HG03342 (cell line): ENCODE data around the gene DLK2.

Experiments used
- ATAC-seq: cut with Tn5 transposase; IDR thresholded peaks from one replicate; pipeline ENCODE4 v1.9.1; 2021; ENCODE audit warnings: mild to moderate bottlenecking, moderate library complexity; ENCODE audit not compliant: unreplicated experiment

Gene DLK2

GRCh38 chr6:43454290-43454695 lies 1.1 kb downstream of the DLK2 start:
- ATAC-seq = no peak

- no peak for ATAC-seq
Observed at GRCh38 chr6:43453831-43454230, 1.5 kb downstream of the DLK2 start.

GRCh38 chr6:43452896-43453295 lies 2.5 kb downstream of the DLK2 start:
- no peak for ATAC-seq

GRCh38 chr6:43451939-43452338 lies 3.4 kb downstream of the DLK2 start:
- ATAC-seq = no peak

GRCh38 chr6:43451348-43451747 lies 4.0 kb downstream of the DLK2 start:
- no peak for ATAC-seq

DNA sequence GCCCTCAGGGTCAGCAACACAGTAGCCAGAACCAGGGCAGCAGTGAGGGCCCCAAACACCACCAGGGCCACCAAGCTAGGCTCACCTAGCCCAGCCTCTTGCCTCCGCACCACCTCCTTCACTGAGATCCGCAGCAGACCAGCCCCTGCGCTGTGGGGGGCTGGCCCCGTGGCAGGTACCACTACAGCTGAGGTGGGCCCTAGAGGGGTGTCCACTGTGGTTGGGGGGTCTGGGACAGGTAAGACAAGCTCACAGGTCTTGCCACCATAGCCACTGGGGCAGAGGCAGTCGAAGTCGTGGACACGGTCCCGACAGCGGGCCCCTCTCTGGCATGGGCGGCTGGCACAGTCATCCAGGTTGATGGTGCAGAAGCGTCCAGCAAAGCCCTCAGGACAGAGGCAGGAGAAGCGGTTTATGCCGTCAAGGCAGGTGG lies 4.6 kb downstream of the DLK2 start:
- no peak for ATAC-seq

GRCh38 chr6:43448916-43449315 lies 6.4 kb downstream of the DLK2 start:
- ATAC-seq = no peak

DNA sequence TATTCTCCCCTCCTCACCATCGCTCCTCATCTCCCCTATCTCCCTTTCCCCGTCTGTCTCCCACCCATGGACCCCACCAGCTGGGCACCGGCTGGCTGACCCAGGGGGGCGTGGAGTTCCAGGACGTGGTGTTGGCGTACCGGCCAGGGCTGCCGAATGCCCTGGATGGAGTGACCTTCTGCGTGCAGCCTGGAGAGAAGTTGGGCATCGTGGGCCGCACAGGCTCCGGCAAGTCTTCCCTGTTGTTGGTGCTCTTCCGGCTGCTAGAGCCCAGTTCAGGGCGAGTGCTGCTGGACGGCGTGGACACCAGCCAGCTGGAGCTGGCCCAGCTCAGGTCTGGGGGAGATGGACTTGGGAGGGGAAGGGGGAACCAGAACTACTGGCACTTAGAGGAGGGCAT lies 7.7 kb downstream of the DLK2 start:
- no peak for ATAC-seq

GRCh38 chr6:43445576-43445975 lies 9.8 kb downstream of the DLK2 start:
- no peak for ATAC-seq

DNA sequence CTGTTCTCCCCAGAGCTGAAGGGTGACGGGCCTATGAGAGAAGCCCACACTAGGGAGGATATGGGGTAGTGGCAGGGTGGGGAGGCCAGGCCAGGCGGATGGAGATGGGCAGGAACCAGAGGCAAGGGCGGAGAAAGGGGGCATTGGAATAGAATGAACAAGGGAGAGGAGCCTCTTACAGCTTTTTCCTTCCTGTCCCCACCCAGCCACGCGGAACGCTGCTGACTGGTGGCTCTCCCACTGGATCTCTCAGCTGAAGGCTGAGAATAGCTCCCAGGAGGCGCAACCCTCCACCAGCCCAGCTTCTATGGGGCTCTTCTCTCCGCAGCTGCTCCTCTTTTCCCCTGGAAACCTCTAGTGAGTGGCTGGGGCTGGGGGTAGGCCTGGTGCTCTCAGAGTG lies 10.8 kb downstream of the DLK2 start:
- no peak for ATAC-seq

DNA sequence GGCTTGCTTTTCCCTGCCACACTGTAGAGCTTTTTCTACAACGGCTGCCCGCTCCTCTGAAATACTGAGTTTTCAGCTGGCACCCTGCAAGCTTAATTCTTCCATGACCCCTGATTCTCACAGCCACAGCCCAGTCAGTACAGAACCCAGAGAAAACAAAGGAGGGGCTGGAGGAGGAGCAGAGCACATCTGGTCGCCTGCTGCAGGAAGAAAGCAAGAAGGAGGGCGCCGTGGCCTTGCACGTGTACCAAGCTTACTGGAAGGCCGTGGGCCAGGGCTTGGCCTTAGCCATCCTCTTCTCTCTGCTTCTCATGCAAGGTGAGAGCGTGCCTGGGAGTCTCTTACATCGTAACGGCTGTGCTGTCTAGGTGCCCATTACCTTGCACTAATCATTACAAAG lies 11.3 kb downstream of the DLK2 start:
- no peak for ATAC-seq

GRCh38 chr6:43442935-43443334 lies 12.4 kb downstream of the DLK2 start:
- no peak for ATAC-seq

DNA sequence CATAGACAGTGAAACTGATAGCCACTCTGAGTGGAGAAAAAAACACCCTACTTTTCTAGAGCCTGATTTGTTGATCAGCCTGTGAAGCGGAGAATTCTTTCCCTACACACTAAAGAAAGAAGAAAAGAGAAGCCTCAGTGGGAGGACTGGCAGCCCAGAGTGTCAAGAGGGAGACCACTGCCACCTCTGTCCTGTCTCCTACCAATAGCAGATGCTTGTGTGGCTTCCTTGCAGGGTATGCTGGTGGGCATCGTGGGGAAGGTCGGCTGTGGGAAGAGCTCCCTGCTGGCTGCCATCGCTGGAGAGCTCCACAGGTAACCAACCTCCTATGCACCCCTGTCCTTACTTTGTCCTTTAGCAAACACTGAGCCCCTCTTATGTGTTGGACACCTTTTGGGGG lies 17.6 kb downstream of the DLK2 start:
- ATAC-seq = no peak

DNA sequence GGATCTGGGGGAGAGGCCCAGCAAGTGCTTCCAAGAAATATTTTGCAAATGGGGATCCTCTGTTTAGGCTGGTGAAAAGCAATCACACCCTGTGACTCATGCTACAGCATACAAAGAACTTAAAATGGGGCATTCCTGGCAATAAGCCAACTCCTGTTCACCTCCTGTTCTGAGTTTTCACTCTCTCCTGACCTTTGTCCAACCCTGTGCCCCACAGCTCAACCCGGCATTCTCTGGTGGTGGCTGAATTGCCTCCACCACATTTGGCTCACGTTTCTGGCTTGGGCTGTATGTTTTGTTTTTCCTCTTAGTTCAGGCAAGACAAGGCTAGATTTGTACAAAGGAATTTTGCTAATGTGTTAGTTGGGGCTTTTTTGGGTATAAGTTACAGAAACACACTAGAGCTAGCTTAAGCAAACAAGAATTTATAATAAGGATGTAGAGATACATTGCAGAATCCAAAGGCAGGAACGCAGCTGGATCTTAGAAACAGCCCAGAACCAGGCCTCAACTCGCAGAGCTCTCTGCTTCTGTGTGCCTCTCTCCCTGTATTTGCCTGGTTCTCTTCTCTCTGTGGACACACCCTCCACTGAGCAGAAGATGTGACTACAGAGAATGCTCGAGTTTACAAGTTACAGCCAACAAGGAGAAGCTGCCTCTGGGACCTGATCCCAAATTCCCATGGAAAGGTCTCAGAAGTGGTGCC lies 18.6 kb downstream of the DLK2 start:
- ATAC-seq = no peak

DNA sequence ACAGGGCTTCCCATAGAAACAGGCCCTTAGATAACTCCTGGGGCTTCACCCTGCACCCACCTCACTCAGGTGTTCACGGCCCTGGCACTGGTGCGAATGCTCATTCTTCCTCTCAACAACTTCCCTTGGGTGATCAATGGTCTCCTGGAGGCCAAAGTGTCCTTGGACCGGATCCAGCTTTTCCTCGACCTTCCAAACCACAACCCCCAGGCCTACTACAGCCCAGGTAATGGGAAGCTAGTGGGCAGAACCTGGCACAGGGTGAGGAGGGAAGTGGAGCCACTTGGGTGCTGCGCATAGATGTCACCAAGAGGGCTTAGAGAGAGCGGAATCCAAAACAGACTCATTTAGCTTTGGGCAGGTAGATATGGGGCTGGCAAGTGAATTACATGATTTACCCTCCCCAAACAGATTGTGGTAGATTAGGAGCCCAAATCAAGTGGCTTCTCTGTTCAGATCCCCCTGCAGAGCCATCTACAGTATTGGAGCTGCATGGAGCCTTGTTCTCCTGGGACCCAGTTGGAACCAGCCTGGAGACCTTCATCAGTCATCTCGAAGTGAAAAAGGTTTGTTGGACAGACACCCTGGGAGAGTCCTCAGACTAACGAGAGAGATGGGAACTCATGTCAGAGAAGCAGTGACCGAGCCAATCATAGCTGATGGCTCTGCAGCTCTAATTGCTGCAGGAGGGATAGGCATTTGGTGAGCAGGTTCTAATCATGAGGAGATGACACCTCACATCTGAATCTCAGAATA lies 19.5 kb downstream of the DLK2 start:
- ATAC-seq = no peak

- no peak for ATAC-seq
Observed at GRCh38 chr6:43434943-43435342, 20.4 kb downstream of the DLK2 start.

GRCh38 chr6:43434001-43434840 lies 21.1 kb downstream of the DLK2 start:
- no peak for ATAC-seq

DNA sequence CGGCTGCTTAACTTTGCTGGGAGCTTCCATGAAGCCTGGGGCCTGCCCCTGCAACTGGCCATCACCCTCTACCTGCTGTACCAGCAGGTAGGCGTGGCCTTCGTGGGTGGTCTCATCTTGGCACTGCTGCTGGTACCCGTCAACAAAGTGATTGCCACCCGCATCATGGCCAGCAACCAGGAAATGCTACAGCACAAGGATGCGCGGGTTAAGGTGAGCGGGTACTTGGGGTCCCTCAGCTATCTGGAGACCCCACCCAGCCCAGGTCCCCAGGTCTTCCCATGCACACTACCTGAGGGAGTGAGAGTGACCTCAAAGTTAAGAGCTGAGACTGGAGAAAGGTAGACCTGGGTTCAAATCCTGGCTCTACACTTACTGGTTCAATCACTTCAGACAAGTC lies 22.2 kb downstream of the DLK2 start:
- no peak for ATAC-seq

GRCh38 chr6:43432009-43432945 lies 23.1 kb downstream of the DLK2 start:
- no peak for ATAC-seq

GRCh38 chr6:43428874-43429273 lies 26.5 kb downstream of the DLK2 start:
- no peak for ATAC-seq
